ENCODE data around the gene PTGER3. TPM values are rescaled to one million over a fixed set of nuclear protein-coding genes. Genes with fewer than 3 reads are reported as not detected.
A peak's percentile ranks its signal among the peaks of the same experiment; 100 is the strongest.

The PTGER3 gene
- polyA plus RNA-seq, 1 of the 3 experiments (the other 2 are of a cell fraction) = 1.9 TPM

- Histone ChIP-seq H2AFZ (ENCODE audit: low read depth) (no peak overlapping the region), H3K9ac (no peak overlapping the region), H3K4me1 (ENCODE audit: control insufficient read depth in 1 of 2, insufficient read depth in 2 of 2, low read depth in 1 of 2, low read length in 1 of 2) (peaks cover 4 to 21% of the 10 kb centered on the region in 2 experiments; a peak in 2 of 4 replicates), H3K9me2 (no peaks in the 10 kb centered on the region), H3K9me3 (no peaks in the 10 kb centered on the region), H3K79me2 (ENCODE audit: insufficient read depth) (no peaks in the 10 kb centered on the region), H3K4me3 (ENCODE audit: low read depth in 2 of 2, low read length in 1 of 2) (no peak overlapping the region), H3K27me3 (ENCODE audit: insufficient read depth) (no peaks in the 10 kb centered on the region), H3F3A (replicated peaks; ENCODE audit: insufficient read depth) (peaks cover 8% of the 10 kb centered on the region), H3K27ac (ENCODE audit: low read depth in 2 of 2, low read length in 1 of 2) (no peak overlapping the region), H3K4me2 (no peak overlapping the region), H3K36me3 (replicated peaks in 1 of 2; ENCODE audit: control insufficient read depth in 1 of 2, insufficient read depth in 2 of 2, low read length in 1 of 2) (no peaks in the 10 kb centered on the region), H4K20me1 (ENCODE audit: insufficient read depth) (no peaks in the 10 kb centered on the region)
- 40% methylated on average over 1 of the region's 1 CpG for WGBS (ENCODE audit: low lambda C conversion rate)
- ChIA-PET CTCF (no interaction called here), POLR2A (no interaction called here)
- no peak for DNase-seq
- no peak for TF ChIP-seq TEAD4 (IDR thresholded peaks at IDR 0.05; ENCODE audit: borderline replicate concordance, insufficient read depth)
- TF ChIP-seq MEF2A (IDR thresholded peaks at IDR 0.05; ENCODE audit: borderline replicate concordance, low read depth) = peak; percentile 39; the same call in 1 of the 2 replicates
- TF ChIP-seq FOXJ3 (CRISPR knock-in tag; IDR thresholded peaks at IDR 0.05) = no peak
Measured at GRCh38 chr1:71086331-71086730, 38.7 kb upstream of the PTGER3 start.

- Histone ChIP-seq H3K4me2 (no peak overlapping the region), H3K4me3 (ENCODE audit: low read depth in 2 of 2, low read length in 1 of 2) (no peak overlapping the region), H3K36me3 (replicated peaks in 1 of 2; ENCODE audit: control insufficient read depth in 1 of 2, insufficient read depth in 2 of 2, low read length in 1 of 2) (peaks cover 5 to 12% of the 10 kb centered on the region in 2 experiments), H3K4me1 (ENCODE audit: control insufficient read depth in 1 of 2, insufficient read depth in 2 of 2, low read depth in 1 of 2, low read length in 1 of 2) (peaks cover 8 to 17% of the 10 kb centered on the region in 2 experiments; a peak in 3 of 4 replicates), H3K27ac (ENCODE audit: low read depth in 2 of 2, low read length in 1 of 2) (no peak overlapping the region), H3K9me2 (no peaks in the 10 kb centered on the region), H3K27me3 (ENCODE audit: insufficient read depth) (no peaks in the 10 kb centered on the region), H4K20me1 (ENCODE audit: insufficient read depth) (peaks cover 18% of the 10 kb centered on the region), H3K79me2 (ENCODE audit: insufficient read depth) (peaks cover 26% of the 10 kb centered on the region), H3K9ac (no peak overlapping the region), H3K9me3 (no peaks in the 10 kb centered on the region), H2AFZ (ENCODE audit: low read depth) (no peak overlapping the region), H3F3A (replicated peaks; ENCODE audit: insufficient read depth) (no peaks in the 10 kb centered on the region)
- POLR2A ChIA-PET = no interaction called here
- WGBS (ENCODE audit: low lambda C conversion rate) = 61% methylated on average over 2 of the region's 2 CpGs
- CTCF ChIA-PET = interaction anchor here (0.6 kb wide), 2 partner anchors 69 to 189 kb away, joined by 3 to 4 read pairs; no protein-coding TSS in a partner anchor
- TF ChIP-seq ZBTB33 (IDR thresholded peaks at IDR 0.05; ENCODE audit: borderline replicate concordance, low read depth) = no peak
- TF ChIP-seq TEAD4 (IDR thresholded peaks at IDR 0.05; ENCODE audit: borderline replicate concordance, insufficient read depth) = no peak
- no peak for TF ChIP-seq EZH2phosphoT487 (IDR thresholded peaks at IDR 0.05; ENCODE audit: borderline replicate concordance, low read depth)
- no peak for TF ChIP-seq SMC3 (IDR thresholded peaks at IDR 0.05; ENCODE audit: low read depth, low read length)
- no peak for TF ChIP-seq USF1 (IDR thresholded peaks at IDR 0.05; ENCODE audit: borderline replicate concordance, low read depth)
- TF ChIP-seq RXRA (IDR thresholded peaks at IDR 0.05; ENCODE audit: borderline replicate concordance, low read depth) = no peak
- no peak for TF ChIP-seq USF2 (IDR thresholded peaks at IDR 0.05; ENCODE audit: borderline replicate concordance, low read depth, low read length)
- no peak for TF ChIP-seq TAF1 (IDR thresholded peaks at IDR 0.05; ENCODE audit: borderline replicate concordance, low read depth, low read length)
- no peak for TF ChIP-seq PBX3 (IDR thresholded peaks at IDR 0.05)
- TF ChIP-seq CHD2 (IDR thresholded peaks at IDR 0.05; ENCODE audit: low read length, partially characterized antibody) = no peak
- no peak for TF ChIP-seq GATA2 (CRISPR knock-in tag; IDR thresholded peaks at IDR 0.05)
- no peak for TF ChIP-seq ELF1 (IDR thresholded peaks at IDR 0.05)
- no peak for TF ChIP-seq RCOR1 (IDR thresholded peaks at IDR 0.05; ENCODE audit: low read length)
- TF ChIP-seq MEF2A (IDR thresholded peaks at IDR 0.05; ENCODE audit: borderline replicate concordance, low read depth) = no peak
- TF ChIP-seq IRF3 (IDR thresholded peaks at IDR 0.05; ENCODE audit: low read depth, low read length) = no peak
- TF ChIP-seq JUND (IDR thresholded peaks at IDR 0.05) = no peak
- DNase-seq = no peak
Measured at GRCh38 chr1:71083271-71083670, 35.7 kb upstream of the PTGER3 start.

All from SK-N-SH (cell line).